ENCODE measurements around the gene FAM76A.
"Not testable (repeated sequence)": the region's sequence is repeated elsewhere in the genome, so short reads cannot be mapped to it uniquely, and the experiment has no call there.

DNA sequence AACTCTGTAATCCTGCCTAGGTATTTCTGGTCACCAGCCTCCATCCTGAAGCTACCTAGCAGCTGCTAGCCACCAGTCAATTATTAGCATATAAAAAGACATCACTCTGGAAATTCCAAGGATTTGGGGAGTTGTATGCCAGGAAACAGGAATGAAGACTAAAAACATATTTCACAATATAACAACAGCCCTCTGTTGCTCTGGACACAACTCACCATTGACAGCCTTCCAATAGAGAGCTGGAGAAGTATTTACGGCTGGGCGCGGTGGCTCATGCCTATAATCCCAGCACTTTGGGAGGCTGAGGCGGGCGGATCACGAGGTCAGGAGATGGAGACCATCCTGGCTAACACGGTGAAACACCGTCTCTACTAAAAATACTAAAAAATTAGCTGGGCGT, 28.9 kb upstream of the FAM76A start:
- TF ChIP-seq, protein P1, sequence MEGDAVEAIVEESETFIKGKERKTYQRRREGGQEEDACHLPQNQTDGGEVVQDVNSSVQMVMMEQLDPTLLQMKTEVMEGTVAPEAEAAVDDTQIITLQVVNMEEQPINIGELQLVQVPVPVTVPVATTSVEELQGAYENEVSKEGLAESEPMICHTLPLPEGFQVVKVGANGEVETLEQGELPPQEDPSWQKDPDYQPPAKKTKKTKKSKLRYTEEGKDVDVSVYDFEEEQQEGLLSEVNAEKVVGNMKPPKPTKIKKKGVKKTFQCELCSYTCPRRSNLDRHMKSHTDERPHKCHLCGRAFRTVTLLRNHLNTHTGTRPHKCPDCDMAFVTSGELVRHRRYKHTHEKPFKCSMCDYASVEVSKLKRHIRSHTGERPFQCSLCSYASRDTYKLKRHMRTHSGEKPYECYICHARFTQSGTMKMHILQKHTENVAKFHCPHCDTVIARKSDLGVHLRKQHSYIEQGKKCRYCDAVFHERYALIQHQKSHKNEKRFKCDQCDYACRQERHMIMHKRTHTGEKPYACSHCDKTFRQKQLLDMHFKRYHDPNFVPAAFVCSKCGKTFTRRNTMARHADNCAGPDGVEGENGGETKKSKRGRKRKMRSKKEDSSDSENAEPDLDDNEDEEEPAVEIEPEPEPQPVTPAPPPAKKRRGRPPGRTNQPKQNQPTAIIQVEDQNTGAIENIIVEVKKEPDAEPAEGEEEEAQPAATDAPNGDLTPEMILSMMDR (conservative IDR thresholded peaks at IDR 0.05 in 1 of 2, IDR thresholded peaks at IDR 0.05 in 1 of 2; ENCODE audit: extremely low read depth in 1 of 2, insufficient read depth in 1 of 2, low read depth in 1 of 2, low read length in 2 of 2): not testable (repeated sequence)
- not testable (repeated sequence) for TF ChIP-seq EZH2 (IDR thresholded peaks at IDR 0.05; ENCODE audit: borderline replicate concordance, low read length)

Data from mammary epithelial cell (primary cell).